ENCODE data around the gene ADGRG2.
A peak's percentile ranks its signal among the peaks of the same experiment; 100 is the strongest.
"Not testable (repeated sequence)": the region's sequence is repeated elsewhere in the genome, so short reads cannot be mapped to it uniquely, and the experiment has no call there.

ADGRG2 gene

DNA sequence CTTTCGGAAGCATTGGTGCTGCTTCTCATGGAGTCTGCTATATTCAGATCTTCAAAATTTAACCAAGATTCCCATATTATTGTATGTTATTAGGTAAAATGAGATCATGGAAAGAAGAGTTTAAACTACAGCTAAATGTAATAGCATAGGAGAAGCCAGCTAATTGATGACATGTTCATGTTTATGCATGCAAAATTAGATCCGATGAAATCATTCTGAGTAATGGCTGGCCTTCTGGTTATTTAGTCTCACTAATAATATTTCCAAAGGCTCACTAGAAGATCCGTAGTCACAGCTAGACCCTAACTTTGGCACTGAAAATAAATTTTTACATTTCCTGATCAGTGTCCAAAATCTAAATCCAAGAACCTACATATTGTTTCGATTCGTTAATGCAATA, 118.5 kb downstream of the ADGRG2 start:
- no peak for DNase-seq (ENCODE audit: low read depth)

GRCh38 chrX:18998653-18999052, 123.6 kb downstream of the ADGRG2 start:
- DNase-seq (ENCODE audit: low read depth), result no peak

DNA sequence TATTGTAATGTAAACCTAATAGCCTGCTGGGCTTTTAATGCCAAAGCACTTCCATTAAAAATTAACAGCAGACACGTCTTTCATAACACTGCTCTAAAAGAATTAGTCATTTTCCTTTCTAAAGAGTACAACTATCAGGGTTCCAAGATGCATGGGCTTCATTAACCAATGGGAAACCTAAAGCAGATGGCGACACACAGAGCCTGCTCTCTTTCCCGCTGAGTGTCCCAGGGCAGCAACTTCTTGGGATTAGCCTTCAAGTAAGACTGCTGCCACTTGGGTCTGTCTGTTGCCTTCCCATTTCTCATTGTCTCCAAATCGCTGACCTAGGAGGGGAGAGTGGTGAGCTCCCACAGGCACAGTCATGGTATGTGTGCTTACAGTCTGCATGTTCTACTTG, 124.4 kb downstream of the ADGRG2 start:
- DNase-seq (ENCODE audit: low read depth), result no peak

DNA sequence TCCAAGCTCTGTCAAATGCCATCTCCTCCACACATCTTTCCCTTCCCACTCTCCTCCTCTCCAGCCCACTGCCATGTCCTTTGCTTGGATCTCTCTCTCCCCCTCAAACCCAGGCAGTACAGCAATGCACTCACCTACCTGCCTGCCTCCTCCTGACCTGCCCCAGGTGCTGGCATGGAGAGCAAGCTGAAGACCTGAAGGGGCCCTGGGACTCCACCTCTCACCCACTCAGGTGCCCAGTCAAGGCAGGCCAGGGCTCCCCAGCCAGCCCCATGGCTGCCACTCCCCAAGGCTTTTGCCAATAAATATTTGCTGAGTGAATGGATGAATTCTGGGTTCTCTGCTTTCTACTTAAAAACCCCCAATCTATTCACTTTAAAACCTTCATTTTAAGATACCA, 125.7 kb downstream of the ADGRG2 start:
- no peak for DNase-seq (ENCODE audit: low read depth)

DNA sequence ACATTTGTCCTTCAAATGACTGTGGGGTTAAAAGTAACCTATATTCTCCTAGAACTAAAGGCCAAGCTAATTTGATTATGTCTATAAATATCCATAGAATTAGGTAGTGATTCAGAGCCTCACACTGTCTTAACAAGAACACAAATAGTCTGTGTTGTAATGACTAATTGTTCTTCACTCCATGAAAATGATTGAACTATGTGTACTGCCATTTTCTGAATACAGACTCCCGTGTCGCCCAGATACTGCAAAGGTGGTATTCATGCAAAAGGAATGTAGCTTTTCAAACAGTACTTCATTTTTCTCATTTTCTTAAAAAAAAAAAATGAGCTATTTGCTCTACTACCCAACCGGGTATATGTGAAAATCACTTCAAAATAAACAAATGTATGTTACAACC, 127.0 kb downstream of the ADGRG2 start:
- DNase-seq (ENCODE audit: low read depth), result no peak

- no peak for DNase-seq (ENCODE audit: low read depth)
Measured at GRCh38 chrX:18994713-18995112, 127.6 kb downstream of the ADGRG2 start.

DNA sequence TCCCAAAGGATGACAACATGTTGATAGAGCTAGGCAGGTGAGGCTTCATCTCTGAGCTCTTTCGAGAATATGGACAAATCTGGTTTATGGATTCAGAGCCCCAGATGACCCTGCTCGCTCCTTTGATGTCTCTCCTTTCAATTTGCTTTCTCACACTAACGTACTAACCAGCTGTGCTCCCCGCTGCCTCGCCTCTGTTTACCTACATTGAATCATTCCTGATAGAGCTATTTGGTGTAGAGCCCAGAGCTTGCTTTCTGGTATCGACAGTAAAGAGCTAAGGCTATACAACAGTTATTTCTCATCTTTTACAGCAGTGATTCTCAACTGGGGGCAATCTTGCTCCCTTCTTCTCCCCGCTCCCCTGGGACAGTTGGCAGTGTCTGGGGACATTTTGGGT, 129.4 kb downstream of the ADGRG2 start:
- DNase-seq (ENCODE audit: low read depth), result no peak

GRCh38 chrX:18985186-18985435, 137.2 kb downstream of the ADGRG2 start:
- DNase-seq (ENCODE audit: low read depth), result no peak

- peak; percentile 67 for DNase-seq (ENCODE audit: low read depth)
Measured at GRCh38 chrX:18984381-18985185, 137.7 kb downstream of the ADGRG2 start.

DNA sequence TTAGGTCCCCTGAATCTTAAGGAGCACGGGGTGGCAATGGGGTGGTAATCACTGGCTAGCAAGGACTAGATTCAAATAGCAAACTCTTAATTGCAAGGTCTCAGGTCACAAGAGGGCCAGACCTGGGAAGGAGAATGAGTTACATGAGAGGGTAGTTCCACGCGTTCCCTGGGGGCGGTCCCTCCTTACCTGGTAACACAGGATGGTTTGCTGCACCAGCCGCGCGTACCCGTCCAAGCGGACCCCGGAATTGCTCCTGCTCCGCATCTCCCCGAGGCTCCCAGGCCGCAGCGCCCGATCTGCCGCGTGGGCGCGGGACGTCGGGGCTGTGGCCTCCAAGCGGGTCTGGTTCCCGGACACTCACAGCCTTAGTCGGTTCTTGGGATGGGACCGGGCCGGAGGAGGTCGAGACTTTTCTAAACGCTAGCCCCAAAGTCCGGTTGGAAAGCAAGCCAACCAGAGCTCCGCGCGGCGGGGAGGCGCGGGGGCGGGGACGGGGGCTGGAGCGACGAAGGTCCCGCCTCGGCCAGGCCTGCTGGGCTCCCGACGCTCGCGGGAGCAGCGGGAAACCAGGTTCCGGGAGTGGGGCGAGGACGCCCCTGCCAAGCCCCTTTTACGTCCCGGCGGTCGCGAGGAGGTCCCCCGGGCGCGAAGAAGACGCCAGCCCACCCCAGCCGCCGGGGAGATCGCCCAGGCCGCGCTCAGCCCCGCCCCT, 138.4 kb downstream of the ADGRG2 start, which contains the start of gene PHKA2:
PHKA2 (minus strand) TSS at position 449 of the 715 bp plus-strand sequence; CDS start at position 267, 182 bp downstream.
- DNase-seq (ENCODE audit: low read depth), result no peak

DNA sequence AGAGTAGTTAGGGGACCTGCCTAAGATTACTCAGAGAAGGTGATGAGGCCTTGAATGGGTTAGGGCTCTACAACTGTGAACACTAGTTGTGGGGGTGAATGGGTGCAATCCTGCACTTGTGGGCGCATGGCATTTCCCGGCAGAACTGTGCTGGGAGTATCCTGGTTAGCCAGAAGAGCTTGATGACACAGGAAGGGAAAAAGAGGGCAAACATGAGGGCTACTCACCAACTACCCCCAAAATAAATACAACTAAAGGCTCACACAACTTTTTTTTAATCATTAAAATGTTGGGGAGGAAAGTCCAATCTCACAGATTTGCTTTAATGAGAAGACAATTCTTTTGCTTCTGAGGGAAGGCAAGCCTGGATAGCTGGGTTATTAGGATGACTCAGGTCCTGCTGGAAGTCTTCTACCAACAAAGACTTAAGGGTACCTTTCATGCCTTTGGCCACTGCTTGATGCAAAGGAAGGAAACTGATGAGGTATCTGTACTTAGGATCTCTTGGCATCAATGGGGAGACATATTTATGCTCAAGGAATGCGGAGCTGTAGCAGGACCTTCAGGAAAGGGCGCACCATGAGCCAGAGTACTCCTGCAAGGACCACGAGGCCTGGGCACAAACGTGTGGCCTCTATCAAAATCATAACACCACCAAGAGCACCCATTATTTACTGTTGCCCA, 141.0 kb downstream of the ADGRG2 start:
- no peak for DNase-seq (ENCODE audit: low read depth)

- not testable (repeated sequence) for DNase-seq (ENCODE audit: low read depth)
Measured at GRCh38 chrX:18980262-18980661, 142.0 kb downstream of the ADGRG2 start.

- DNase-seq (ENCODE audit: low read depth), result no peak
Measured at GRCh38 chrX:18974993-18975392, 147.3 kb downstream of the ADGRG2 start.

DNA sequence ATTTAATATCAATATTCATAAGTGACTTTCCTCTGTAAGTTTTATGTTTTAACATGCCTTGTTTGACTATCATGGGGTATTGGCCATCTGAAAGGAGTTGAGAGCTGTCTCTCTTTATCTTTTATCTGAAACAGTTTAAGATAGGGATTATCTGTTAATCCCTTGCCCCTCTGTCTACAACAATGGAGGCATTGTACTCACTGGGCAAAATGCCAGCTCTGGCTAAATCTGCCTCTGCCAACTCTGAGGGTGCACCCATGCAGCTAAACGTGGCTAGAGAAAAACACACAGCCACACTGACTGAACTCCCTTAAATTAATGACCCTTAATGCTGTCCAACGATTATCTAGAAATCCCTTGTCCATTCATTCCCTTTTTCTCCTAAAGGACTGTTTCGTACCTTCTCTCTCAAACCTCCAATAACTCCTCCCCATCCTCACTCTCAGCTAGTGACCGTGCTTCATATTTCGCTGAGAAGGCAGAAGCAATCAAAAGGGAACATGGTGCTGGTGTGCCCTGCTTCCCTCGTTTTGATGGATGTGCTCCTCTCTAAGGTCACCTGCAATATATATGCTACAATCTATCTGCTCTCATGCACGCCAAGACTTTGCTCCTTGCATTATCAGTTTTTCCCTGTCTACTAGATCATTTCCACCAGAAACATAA, 148.6 kb downstream of the ADGRG2 start:
- DNase-seq (ENCODE audit: low read depth), result no peak

- DNase-seq (ENCODE audit: low read depth), result no peak
Measured at GRCh38 chrX:18971506-18971905, 150.8 kb downstream of the ADGRG2 start.

DNA sequence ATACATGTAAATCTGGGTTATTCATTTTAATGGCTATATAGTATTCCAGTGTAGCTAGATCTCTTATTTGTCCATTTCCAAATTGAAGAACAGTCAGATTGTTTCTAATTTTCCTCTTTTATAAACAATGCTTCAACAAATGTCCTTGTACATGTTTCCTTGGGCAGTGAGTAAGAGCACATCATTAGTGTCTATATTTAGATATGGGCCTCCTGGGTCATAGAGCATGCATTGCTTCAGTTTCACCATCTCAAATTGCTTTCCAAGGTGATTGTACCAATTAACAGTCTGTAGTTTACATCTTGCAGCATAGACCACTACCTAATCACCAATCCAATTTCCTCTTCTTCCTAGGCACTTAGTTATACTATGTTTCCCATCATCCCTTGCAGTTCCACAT, 151.8 kb downstream of the ADGRG2 start:
- no peak for DNase-seq (ENCODE audit: low read depth)

- DNase-seq (ENCODE audit: low read depth), result no peak
Measured at GRCh38 chrX:18966624-18967023, 155.6 kb downstream of the ADGRG2 start.

- DNase-seq (ENCODE audit: low read depth), result no peak
Measured at GRCh38 chrX:18964901-18965300, 157.4 kb downstream of the ADGRG2 start.

GRCh38 chrX:18964026-18964425, 158.2 kb downstream of the ADGRG2 start:
- no peak for DNase-seq (ENCODE audit: low read depth)

DNA sequence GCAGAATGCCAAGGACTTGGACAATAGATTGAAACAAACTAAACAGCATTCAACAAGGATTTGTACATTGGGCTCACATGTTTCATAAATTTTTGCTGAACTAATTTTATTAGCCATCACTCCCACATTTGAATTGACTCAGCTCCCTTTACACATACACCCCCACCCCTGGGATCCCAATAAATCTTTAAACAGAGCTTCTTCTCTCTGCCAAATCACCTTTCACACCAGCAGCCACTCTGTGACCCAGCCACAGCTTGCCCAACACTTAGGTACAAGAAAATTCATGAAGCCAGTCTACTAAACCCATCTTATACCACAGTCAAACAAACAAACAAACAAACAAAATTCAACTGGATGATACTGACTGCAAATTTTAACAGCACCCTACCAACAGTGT, 159.9 kb downstream of the ADGRG2 start:
- no peak for DNase-seq (ENCODE audit: low read depth)

- DNase-seq (ENCODE audit: low read depth), result no peak
Measured at GRCh38 chrX:18961686-18962085, 160.6 kb downstream of the ADGRG2 start.

DNA sequence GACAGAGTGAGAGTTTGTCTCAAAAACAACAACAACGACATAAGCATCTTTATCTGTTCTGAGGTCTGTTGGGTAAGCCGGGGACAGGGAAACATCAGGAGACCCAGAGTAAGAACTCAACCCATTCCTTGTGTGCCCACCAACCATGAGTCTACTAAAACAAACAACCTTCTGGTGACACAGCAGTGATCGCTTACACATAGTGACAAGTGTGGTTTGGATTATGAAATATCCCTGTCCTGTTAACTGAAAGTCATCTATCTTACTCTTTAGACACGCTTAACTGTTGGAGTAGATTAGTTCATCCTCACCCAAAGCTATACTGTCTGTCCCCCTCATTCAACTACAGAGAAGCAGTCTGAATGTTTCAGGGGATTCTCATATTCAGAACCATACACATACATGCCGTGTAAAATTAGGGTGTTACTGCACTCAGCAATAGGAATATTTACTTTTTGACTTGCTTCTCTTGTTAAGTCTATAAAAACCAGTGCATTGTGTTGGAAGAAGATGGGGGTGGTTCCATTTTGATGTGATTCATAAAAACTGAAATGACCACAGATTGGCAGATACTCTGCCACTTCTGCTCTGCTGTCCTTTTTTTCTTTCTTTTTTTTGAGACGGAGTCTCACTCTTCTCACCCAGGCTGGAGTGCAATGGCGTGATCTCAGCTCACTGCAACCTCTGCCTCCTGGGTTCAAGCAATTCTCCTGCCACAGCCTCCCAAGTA, 165.8 kb downstream of the ADGRG2 start:
- DNase-seq (ENCODE audit: low read depth), result no peak

Measured in stimulated activated CD8-positive, alpha-beta memory T cell treated with anti-CD3 and anti-CD28 coated beads, Interleukin-15, amount 100 ng/mL, for 24 hours (primary cell).